ENCODE results near the gene RPLP2.

Gene RPLP2

GRCh38 chr11:819943-820649, 10.3 kb downstream of the RPLP2 start:
- peak overlapping the region; percentile 76 for H3K27ac Mint-ChIP-seq
- peak overlapping the region; percentile 83 for H3K4me3 Mint-ChIP-seq
- H3K4me1 Mint-ChIP-seq (ENCODE audit: low read depth), result peaks cover 10% of the 10 kb centered on the region
- no peaks in the 10 kb centered on the region for H3K36me3 Mint-ChIP-seq
- H3K9me3 Mint-ChIP-seq (ENCODE audit: low read depth), result no peaks in the 10 kb centered on the region
- no peaks in the 10 kb centered on the region for H3K27me3 Mint-ChIP-seq

DNA sequence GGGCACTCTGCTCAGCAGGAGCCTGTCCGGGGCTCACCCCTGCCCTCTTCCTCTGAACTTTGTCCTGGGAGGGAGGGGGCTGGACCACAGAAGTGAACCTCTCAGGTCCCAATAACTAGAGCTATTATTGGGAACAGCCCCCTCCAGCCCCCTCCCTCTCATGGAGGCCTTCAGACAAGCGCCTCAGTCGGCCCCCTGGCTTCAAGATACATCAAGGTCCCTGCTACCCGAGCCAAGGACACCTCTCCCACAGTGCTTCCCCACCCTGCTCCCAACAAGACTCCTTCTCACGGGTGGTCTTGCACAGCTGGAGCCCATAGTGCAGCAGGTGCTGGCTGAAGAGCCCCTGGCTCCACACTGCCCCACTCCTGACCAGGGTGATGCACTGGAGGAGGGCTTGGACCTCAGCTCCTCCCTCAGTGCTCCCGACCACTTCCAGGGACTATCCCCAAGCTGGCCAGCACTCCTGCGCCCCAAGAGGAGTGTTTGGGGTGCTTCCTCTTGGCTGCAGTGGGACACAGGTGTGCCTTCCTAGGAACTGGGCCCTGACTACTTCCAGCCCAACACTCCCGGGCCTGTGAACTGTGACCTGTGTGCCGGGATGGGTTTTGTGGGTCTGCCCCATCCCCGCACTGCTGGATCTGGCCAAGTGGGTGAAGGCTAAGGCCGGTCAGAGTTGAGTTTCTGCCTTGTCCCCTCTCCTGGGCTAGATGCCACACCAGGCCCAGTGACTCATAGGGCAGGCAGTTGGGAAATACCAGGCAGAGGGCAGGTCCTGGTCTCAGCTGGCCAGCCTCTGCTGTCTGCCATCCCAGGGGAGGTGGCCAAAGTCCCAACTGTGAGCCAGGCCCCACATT, 11.1 kb downstream of the RPLP2 start:
- Mint-ChIP-seq H3K4me1 (ENCODE audit: low read depth) (peaks cover 10% of the 10 kb centered on the region), H3K4me3 (peak overlapping the region; percentile 83), H3K27me3 (no peaks in the 10 kb centered on the region), H3K9me3 (ENCODE audit: low read depth) (no peaks in the 10 kb centered on the region), H3K36me3 (no peaks in the 10 kb centered on the region), H3K27ac (no peak overlapping the region)

GRCh38 chr11:821512-822371, 12.0 kb downstream of the RPLP2 start:
- Mint-ChIP-seq H3K27ac (no peak overlapping the region), H3K27me3 (no peaks in the 10 kb centered on the region), H3K4me1 (ENCODE audit: low read depth) (peaks cover 14% of the 10 kb centered on the region), H3K4me3 (peak overlapping the region; percentile 30), H3K9me3 (ENCODE audit: low read depth) (no peaks in the 10 kb centered on the region), H3K36me3 (no peaks in the 10 kb centered on the region)

- Mint-ChIP-seq H3K27ac (no peak overlapping the region), H3K27me3 (peaks cover 2% of the 10 kb centered on the region), H3K4me1 (ENCODE audit: low read depth) (peaks cover 19% of the 10 kb centered on the region), H3K4me3 (no peak overlapping the region), H3K36me3 (no peaks in the 10 kb centered on the region), H3K9me3 (ENCODE audit: low read depth) (no peaks in the 10 kb centered on the region)
Observed at GRCh38 chr11:823441-824291, 13.9 kb downstream of the RPLP2 start.

DNA sequence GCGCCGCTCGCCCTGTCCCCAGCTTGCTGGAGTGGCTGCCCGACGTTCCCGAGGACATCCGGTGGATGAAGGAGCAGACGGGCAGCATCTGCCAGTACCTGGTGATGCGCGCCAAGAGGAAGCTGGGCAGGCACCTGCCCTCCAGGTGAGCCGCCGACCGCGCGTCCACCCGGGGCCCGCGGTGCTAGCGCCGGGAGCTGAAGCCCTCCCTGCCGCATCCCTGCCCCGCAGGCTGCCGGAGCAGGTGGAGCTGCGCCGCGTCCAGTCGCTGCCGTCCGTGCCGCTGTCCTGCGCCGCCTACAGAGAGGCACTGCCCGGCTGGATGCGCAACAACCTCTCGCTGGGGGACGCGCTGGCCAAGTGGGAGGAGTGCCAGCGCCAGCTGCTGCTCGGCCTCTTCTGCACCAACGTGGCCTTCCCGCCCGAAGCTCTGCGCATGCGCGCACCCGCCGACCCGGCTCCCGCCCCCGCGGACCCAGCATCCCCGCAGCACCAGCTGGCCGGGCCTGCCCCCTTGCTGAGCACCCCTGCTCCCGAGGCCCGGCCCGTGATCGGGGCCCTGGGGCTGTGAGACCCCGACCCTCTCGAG, 14.6 kb downstream of the RPLP2 start:
- Mint-ChIP-seq H3K4me1 (ENCODE audit: low read depth) (peaks cover 25% of the 10 kb centered on the region), H3K36me3 (no peaks in the 10 kb centered on the region), H3K4me3 (no peak overlapping the region), H3K27me3 (peaks cover 2% of the 10 kb centered on the region), H3K9me3 (ENCODE audit: low read depth) (no peaks in the 10 kb centered on the region), H3K27ac (no peak overlapping the region)

- H3K9me3 Mint-ChIP-seq (ENCODE audit: low read depth), result no peaks in the 10 kb centered on the region
- no peak overlapping the region for H3K4me3 Mint-ChIP-seq
- peaks cover 28% of the 10 kb centered on the region for H3K4me1 Mint-ChIP-seq (ENCODE audit: low read depth)
- peaks cover 2% of the 10 kb centered on the region for H3K27me3 Mint-ChIP-seq
- H3K27ac Mint-ChIP-seq, result no peak overlapping the region
- no peaks in the 10 kb centered on the region for H3K36me3 Mint-ChIP-seq
Observed at GRCh38 chr11:824942-825341, 15.2 kb downstream of the RPLP2 start.

GRCh38 chr11:825366-826226, 15.8 kb downstream of the RPLP2 start:
- H3K27ac Mint-ChIP-seq, result no peak overlapping the region
- H3K9me3 Mint-ChIP-seq (ENCODE audit: low read depth), result no peaks in the 10 kb centered on the region
- peaks cover 2% of the 10 kb centered on the region for H3K27me3 Mint-ChIP-seq
- H3K4me3 Mint-ChIP-seq, result no peak overlapping the region
- peaks cover 26% of the 10 kb centered on the region for H3K4me1 Mint-ChIP-seq (ENCODE audit: low read depth)
- H3K36me3 Mint-ChIP-seq, result no peaks in the 10 kb centered on the region

- Mint-ChIP-seq H3K4me3 (peak overlapping the region; percentile 72), H3K27ac (no peak overlapping the region), H3K36me3 (no peaks in the 10 kb centered on the region), H3K9me3 (ENCODE audit: low read depth) (no peaks in the 10 kb centered on the region), H3K27me3 (peaks cover 2% of the 10 kb centered on the region), H3K4me1 (ENCODE audit: low read depth) (peaks cover 20% of the 10 kb centered on the region)
Observed at GRCh38 chr11:826227-826621, 16.5 kb downstream of the RPLP2 start.

DNA sequence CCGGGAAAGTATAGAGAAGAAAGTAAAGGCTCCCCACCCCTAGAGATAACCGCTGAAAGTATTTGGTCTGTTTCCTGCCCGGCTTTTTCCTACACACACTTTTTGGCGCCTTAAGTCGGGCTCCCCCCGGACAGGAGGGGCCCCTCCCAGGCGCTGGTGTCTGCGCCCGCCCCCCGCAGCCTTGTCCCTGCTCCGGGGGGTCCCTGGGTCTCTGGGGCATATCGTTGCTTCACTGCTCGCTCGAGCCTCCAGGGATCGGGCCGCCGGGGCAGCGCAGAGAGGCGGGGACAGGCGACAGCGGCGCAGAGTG, 17.0 kb downstream of the RPLP2 start:
- Mint-ChIP-seq H3K9me3 (ENCODE audit: low read depth) (no peaks in the 10 kb centered on the region), H3K4me1 (ENCODE audit: low read depth) (peaks cover 20% of the 10 kb centered on the region), H3K27ac (no peak overlapping the region), H3K36me3 (no peaks in the 10 kb centered on the region), H3K27me3 (peaks cover 2% of the 10 kb centered on the region), H3K4me3 (peak overlapping the region; percentile 72)

- H3K36me3 Mint-ChIP-seq, result no peaks in the 10 kb centered on the region
- H3K27me3 Mint-ChIP-seq, result peaks cover 2% of the 10 kb centered on the region
- no peak overlapping the region for H3K27ac Mint-ChIP-seq
- H3K9me3 Mint-ChIP-seq (ENCODE audit: low read depth), result no peaks in the 10 kb centered on the region
- H3K4me3 Mint-ChIP-seq, result peak overlapping the region; percentile 74
- peaks cover 21% of the 10 kb centered on the region for H3K4me1 Mint-ChIP-seq (ENCODE audit: low read depth)
Observed at GRCh38 chr11:827146-827896, 17.6 kb downstream of the RPLP2 start.

DNA sequence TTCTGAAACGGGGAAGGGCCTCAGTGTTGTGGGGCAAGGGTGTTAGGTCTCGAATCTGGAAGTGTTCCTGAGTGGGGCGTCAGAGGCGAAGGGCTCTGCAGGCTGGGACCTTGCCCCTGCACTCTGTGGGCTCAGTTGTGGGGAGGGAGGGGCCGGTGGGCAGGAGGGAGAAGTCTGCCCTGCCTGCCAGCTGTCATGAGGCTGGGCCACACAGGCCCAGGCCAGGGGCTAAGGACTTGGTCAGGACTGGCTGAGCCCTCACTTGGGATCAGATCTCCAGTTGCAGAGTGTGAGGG, 18.1 kb downstream of the RPLP2 start, which contains the start of gene CRACR2B:
TSS of gene CRACR2B (plus strand) at position 23 of the 296 bp plus-strand sequence. CDS start 689 bp downstream, outside the sequence.
- H3K4me3 Mint-ChIP-seq, result peak within 1 kb of the TSS; percentile 74
- no peaks in the 10 kb centered on the region for H3K9me3 Mint-ChIP-seq (ENCODE audit: low read depth)
- peaks cover 21% of the 10 kb centered on the region for H3K4me1 Mint-ChIP-seq (ENCODE audit: low read depth)
- H3K27me3 Mint-ChIP-seq, result peaks cover 2% of the 10 kb centered on the region
- H3K27ac Mint-ChIP-seq, result no peak within 1 kb of the TSS
- H3K36me3 Mint-ChIP-seq, result no peaks in the 10 kb centered on the region

GRCh38 chr11:828506-829175, 18.9 kb downstream of the RPLP2 start:
- peak overlapping the region; percentile 74 for H3K4me3 Mint-ChIP-seq
- H3K27me3 Mint-ChIP-seq, result peaks cover 2% of the 10 kb centered on the region
- H3K27ac Mint-ChIP-seq, result no peak overlapping the region
- peaks cover 21% of the 10 kb centered on the region for H3K4me1 Mint-ChIP-seq (ENCODE audit: low read depth)
- H3K36me3 Mint-ChIP-seq, result no peaks in the 10 kb centered on the region
- H3K9me3 Mint-ChIP-seq (ENCODE audit: low read depth), result no peaks in the 10 kb centered on the region
